ENCODE measurements around the gene DOCK2. TPM values are rescaled to one million over a fixed set of nuclear protein-coding genes. Genes with fewer than 3 reads are reported as not detected.

The DOCK2 gene
- total and polyA plus RNA-seq, 9 of the 15 experiments (the other 6 are each of a cell fraction or from before 2014, with no cell fraction given) = 4.5 to 42.6 (median 20.5) TPM

GRCh38 chr5:169946743-169947295, 309.7 kb downstream of the DOCK2 start (continued):
- TF ChIP-seq PRDM10 (IDR thresholded peaks at IDR 0.05; ENCODE audit: partially characterized antibody) = no peak

DNA sequence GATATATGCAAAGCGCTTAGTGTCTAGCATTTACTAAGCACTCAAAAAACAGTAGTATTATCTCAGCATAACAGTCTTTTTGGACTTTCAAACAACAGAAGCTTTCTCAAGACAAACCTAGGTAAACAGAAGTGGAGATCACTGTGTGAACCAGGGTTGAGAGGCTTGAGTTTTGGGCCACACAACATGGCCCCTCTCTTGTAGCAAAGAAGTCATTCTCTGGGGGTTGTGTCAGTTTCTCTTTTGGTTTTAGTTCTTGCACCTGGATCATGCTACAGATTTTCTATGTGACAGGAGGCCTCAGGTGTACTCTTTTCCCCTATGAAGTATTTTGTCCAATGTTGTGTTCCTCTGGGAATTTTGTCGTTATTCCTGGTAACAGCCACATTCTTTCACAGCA, 313.3 kb downstream of the DOCK2 start:
- FAIRE-seq (no peak), ATAC-seq (no peak), DNase-seq (ENCODE audit: extremely low read depth in 1 of 4, low spot score in 3 of 4) (no peak)
- ChIA-PET CTCF (ENCODE audit: low intra/inter-chr PET ratio) (no interaction called here), POLR2A (no interaction called here)
- H3K36me3 ChIP-seq (ENCODE audit: control insufficient read depth, insufficient read depth, low read length) = no peaks in the 10 kb centered on the region
- no peak overlapping the region for H3K27ac ChIP-seq (ENCODE audit: extremely low read depth, low read depth, low read length)
- no peak overlapping the region for H3K4me3 ChIP-seq
- no peaks in the 10 kb centered on the region; a peak in 1 of 5 replicates for H3K4me1 ChIP-seq (replicated peaks in 1 of 2; ENCODE audit: control insufficient read depth in 2 of 2, insufficient read depth in 2 of 2, low read length in 2 of 2)
- no peak overlapping the region for H3K4me2 ChIP-seq (ENCODE audit: insufficient read depth, low read length)
- no peaks in the 10 kb centered on the region for H3K9me1 ChIP-seq (ENCODE audit: control insufficient read depth, insufficient read depth, low read length)
- intact Hi-C loops (cut with micrococcal nuclease) (no loop called here), in situ Hi-C loops (cut with MboI) (no loop called here)
- WGBS (ENCODE audit: insufficient coverage, low coverage, missing lambda C conversion rate) = 38% methylated on average over 2 of the region's 2 CpGs
- no peak overlapping the region for H3K9ac ChIP-seq (ENCODE audit: insufficient read depth in 1 of 2, low read depth in 2 of 2, low read length in 2 of 2)
- no TSS peak for BruUV-seq (replicated peaks)
- H3K27me3 ChIP-seq (ENCODE audit: control insufficient read depth in 2 of 2, insufficient read depth in 2 of 2, low read length in 2 of 2) = no peaks in the 10 kb centered on the region
- no peak overlapping the region for H2AFZ ChIP-seq (ENCODE audit: low read depth, low read length)
- no peaks in the 10 kb centered on the region for H3K9me3 ChIP-seq (replicated peaks; ENCODE audit: control insufficient read depth, insufficient read depth, low read depth, low read length)
- no peaks in the 10 kb centered on the region for H4K20me1 ChIP-seq (replicated peaks; ENCODE audit: control insufficient read depth, insufficient read depth, low read length)
- no peaks in the 10 kb centered on the region for H3K79me2 ChIP-seq (ENCODE audit: control insufficient read depth, insufficient read depth, low read length)
- TF ChIP-seq SRSF7 (optimal IDR thresholded peaks at IDR 0.05; ENCODE audit: low read depth, low read length) (no peak), PBX2 (CRISPR knock-in tag; IDR thresholded peaks at IDR 0.05; ENCODE audit: low read depth) (no peak), PBX2 (tag; conservative IDR thresholded peaks at IDR 0.05; ENCODE audit: low read depth) (no peak), HOXB6 (CRISPR knock-in tag; IDR thresholded peaks at IDR 0.05; ENCODE audit: borderline replicate concordance) (no peak), HSF4 (CRISPR knock-in tag; IDR thresholded peaks at IDR 0.05; ENCODE audit: borderline replicate concordance) (no peak), KAT2B (IDR thresholded peaks at IDR 0.05; ENCODE audit: low read depth, low read length) (no peak), ZNF584 (CRISPR knock-in tag; IDR thresholded peaks at IDR 0.05; ENCODE audit: low read depth) (no peak), DDX20 (tag; IDR thresholded peaks at IDR 0.05; ENCODE audit: low read depth) (no peak), CCAR2 (IDR thresholded peaks at IDR 0.05; ENCODE audit: low read depth, low read length) (no peak), ZNF518B (CRISPR knock-in tag; IDR thresholded peaks at IDR 0.05) (no peak)

All from K562 (cell line).